Epithelial cell of esophagus (primary cell): ENCODE results near the gene FCGR1A.
A peak's percentile ranks its signal among the peaks of the same experiment; 100 is the strongest.
"Not testable (repeated sequence)": the region's sequence is repeated elsewhere in the genome, so short reads cannot be mapped to it uniquely, and the experiment has no call there.

Experiments used
- DNase-seq: peaks from one replicate; pipeline ENCODE4 v3.0.0; 2010; ENCODE audit warnings: low read depth
- H3K4me3 ChIP-seq: 2 replicates; pipeline ENCODE4 v1.5.1; 2011; ENCODE audit warnings: mild to moderate bottlenecking, low read length, control low read depth

Gene FCGR1A

DNA sequence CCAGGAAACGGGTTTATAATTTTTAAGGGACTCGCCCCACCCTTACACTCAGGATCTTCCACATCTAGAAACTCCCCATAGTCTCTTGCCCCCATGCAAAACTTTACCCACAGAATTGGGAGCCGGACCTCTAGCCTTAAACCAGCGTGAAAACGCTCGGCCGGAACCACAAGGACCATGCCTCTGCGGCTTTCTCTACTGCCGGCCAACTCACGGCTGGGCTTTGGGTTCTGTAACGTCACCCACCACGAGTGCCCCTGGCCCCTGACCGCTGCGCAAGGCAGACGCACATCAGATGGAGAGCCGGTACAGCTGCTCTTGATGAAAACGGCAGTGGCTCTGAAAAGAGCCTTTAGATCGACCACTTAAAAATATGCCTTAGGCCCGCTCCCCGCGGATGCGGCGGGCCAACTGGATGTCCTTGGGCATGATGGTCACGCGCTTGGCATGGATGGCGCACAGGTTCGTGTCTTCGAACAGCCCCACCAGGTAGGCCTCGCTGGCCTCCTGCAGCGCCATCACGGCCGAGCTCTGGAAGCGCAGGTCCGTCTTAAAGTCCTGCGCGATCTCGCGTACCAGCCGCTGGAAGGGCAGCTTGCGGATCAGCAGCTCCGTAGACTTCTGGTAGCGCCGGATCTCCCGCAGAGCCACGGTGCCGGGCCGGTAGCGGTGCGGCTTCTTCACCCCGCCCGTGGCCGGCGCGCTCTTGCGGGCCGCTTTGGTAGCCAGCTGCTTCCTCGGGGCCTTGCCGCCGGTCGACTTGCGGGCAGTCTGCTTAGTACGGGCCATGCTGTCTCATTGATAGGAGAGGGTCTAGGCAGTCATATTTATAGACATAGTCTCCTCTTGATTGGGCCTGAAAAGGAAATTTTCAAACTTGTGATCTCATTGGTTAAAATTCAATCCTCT is 30.7 kb downstream of the FCGR1A start:
- peak; percentile 69 for DNase-seq

DNA sequence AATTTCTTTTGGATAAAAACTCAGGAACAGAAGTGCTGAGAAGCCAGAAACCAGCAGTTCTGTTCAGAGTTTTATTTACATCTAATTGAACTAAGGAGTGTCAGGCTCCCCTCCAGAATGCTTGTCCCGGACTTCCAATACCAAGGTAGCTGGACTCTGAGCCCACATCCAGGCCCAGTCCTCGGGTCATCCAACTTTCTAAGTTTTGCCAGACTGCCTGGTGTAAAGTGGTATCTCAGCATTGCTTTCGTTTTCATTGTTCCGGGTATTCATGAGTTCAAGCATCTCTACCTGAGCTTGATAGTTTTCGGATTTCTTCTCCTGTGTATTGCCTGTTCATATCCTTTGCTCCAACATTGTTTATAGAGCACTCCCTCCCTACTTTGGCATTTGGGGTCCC is 37.9 kb downstream of the FCGR1A start:
- H3K4me3 ChIP-seq, DNase-seq: not testable (repeated sequence)

More for the DNA sequence above, 30.7 kb downstream of the FCGR1A start:
- peak overlapping the region; percentile 56 for H3K4me3 ChIP-seq

DNA sequence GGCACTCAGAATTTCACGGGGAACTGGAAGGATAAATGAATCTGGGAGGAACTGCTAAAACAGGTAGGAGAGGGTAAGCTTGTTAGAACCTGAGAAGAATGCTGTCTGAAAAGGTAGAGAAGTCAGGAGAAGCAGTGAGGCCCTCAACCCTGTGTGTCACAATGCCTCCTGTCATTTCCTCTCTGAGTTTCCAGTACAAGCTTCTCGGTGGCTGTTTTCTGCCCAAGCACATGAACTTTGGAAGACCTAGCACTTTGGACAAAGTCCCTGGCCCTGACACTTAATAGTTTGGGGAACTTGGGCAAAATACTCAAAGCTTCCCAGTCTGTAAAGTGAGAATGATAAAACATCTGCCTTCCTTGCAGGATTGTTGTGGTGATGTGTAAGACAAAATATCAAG is 44.1 kb downstream of the FCGR1A start:
- not testable (repeated sequence) for DNase-seq

DNA sequence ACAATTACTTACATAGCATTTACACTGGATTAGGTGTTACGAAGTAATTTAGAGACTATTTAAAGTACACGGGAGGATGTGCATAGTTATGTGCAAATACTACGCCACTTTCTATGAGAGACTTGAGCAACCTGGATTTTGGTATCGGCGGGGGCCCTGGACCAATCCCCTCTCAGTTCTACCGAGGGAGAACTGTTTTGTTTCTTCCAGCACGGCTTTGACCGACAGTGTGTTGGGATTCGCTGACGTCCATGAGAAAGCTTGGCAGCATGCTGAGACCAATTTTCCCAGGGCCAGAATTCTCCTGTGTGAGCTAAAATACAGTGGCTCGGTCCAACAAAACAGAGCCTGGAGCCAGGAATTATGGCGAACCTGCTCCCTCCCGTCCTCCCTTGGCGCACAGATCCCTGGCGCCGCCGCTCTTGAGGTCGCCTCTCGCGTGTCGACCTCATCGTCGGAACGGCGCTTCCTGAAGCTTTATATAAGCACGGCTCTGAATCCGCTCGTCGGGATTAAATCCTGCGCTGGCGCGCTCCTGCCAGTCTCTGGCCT is 49.3 kb downstream of the FCGR1A start:
- H3K4me3 ChIP-seq, DNase-seq: not testable (repeated sequence)

More for the DNA sequence above, 44.1 kb downstream of the FCGR1A start:
- not testable (repeated sequence) for H3K4me3 ChIP-seq

DNA sequence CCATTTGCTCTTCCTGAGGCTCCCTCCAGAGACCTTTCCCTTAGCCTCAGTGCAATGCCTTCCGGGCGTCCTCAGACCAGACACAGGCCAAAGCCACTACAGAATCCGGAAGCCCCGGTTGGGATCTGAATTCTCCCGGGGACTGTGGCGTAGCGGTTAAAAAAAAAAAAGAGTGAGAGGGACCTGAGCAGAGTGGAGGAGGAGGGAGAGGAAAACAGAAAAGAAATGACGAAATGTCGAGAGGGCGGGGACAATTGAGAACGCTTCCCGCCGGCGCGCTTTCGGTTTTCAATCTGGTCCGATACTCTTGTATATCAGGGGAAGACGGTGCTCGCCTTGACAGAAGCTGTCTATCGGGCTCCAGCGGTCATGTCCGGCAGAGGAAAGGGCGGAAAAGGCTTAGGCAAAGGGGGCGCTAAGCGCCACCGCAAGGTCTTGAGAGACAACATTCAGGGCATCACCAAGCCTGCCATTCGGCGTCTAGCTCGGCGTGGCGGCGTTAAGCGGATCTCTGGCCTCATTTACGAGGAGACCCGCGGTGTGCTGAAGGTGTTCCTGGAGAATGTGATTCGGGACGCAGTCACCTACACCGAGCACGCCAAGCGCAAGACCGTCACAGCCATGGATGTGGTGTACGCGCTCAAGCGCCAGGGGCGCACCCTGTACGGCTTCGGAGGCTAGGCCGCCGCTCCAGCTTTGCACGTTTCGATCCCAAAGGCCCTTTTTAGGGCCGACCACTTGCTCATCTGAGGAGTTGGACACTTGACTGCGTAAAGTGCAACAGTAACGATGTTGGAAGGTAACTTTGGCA is 50.0 kb downstream of the FCGR1A start:
- H3K4me3 ChIP-seq, DNase-seq: not testable (repeated sequence)

DNA sequence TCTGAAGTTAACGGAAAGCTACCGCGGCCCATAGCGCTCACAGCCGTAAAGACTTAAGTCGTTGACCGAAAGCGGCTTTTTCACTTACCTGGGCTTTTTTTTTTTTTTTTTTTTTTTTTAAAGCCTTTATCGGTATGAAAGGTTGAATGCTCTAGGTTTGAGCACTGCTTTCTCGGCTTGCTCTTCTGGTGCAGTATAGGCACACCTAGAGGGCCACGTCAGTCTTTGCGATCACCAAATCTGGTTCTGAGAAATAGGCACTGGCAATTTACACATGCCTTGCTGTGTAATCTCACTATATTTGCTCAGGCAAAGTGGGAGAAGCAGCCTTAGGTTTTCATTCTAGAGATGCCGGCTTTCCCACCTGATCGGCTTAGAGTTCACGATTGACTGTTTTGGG is 50.6 kb downstream of the FCGR1A start:
- H3K4me3 ChIP-seq, DNase-seq: not testable (repeated sequence)

DNA sequence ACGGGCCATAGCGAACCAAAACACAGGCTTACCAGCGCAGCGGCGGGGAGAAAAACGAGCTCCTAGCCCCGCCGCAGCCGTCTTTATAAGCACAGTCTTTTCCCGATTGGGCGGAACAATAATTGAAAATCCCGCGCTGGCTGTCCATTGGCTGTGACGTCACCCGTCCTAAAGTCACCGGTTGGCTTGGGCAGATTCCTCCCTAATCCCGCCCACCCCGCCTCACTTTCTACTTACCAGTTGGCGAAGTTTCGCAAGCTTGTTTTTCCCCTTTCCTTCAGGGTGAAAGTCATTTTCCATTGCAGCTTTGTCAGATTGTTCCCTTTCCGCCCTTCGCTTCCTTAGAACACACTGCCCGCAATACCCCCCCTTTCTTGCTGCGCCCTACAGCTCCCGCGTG is 58.7 kb downstream of the FCGR1A start:
- not testable (repeated sequence) for DNase-seq, H3K4me3 ChIP-seq
